SK-N-SH (cell line): ENCODE data around the gene SPA17. TPM values are rescaled to one million over a fixed set of nuclear protein-coding genes. Genes with fewer than 3 reads are reported as not detected.

Experiments
- polyA plus RNA-seq, 3 experiments: library from polyadenylated mRNA; depleted of rRNA; stranded (reverse); fragments of >200 nt; gene quantifications; 2 replicates each; pipeline ENCODE4 v1.2.3, GENCODE V29; 2012
- small RNA-seq, 7 experiments: library from RNA; depleted of rRNA; stranded (forward); fragments of <200 nt; gene quantifications; one replicate each; pipeline ENCODE3, GENCODE V24; 2012
- TF ChIP-seq, protein P1 (sequence below): IDR thresholded peaks from 2 replicates; pipeline ENCODE4 v1.6.1; 2012; ENCODE audit warnings: mild to moderate bottlenecking, low read depth, low read length, moderate library complexity

SPA17 gene
- polyA plus RNA-seq, 1 of the 3 experiments (the other 2 are of a cell fraction) = 7.7 TPM

GRCh38 chr11:124746621-124747243 lies 73.0 kb downstream of the SPA17 start (continued):
- TF ChIP-seq, protein P1, sequence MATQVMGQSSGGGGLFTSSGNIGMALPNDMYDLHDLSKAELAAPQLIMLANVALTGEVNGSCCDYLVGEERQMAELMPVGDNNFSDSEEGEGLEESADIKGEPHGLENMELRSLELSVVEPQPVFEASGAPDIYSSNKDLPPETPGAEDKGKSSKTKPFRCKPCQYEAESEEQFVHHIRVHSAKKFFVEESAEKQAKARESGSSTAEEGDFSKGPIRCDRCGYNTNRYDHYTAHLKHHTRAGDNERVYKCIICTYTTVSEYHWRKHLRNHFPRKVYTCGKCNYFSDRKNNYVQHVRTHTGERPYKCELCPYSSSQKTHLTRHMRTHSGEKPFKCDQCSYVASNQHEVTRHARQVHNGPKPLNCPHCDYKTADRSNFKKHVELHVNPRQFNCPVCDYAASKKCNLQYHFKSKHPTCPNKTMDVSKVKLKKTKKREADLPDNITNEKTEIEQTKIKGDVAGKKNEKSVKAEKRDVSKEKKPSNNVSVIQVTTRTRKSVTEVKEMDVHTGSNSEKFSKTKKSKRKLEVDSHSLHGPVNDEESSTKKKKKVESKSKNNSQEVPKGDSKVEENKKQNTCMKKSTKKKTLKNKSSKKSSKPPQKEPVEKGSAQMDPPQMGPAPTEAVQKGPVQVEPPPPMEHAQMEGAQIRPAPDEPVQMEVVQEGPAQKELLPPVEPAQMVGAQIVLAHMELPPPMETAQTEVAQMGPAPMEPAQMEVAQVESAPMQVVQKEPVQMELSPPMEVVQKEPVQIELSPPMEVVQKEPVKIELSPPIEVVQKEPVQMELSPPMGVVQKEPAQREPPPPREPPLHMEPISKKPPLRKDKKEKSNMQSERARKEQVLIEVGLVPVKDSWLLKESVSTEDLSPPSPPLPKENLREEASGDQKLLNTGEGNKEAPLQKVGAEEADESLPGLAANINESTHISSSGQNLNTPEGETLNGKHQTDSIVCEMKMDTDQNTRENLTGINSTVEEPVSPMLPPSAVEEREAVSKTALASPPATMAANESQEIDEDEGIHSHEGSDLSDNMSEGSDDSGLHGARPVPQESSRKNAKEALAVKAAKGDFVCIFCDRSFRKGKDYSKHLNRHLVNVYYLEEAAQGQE = no peak

Small RNA genes within 50 kb of the gene (small RNA-seq; reads per million reads assigned to genes)
- 0 reads per million in 7 experiments for gene RNA5SP352

Other genes with a start within 250 kb of the SPA17 start
- gene OR8B4, start 249.0 kb upstream of the SPA17 start, polyA plus RNA-seq (2012; rRNA removed) = not detected in 2 replicates
- not detected in 2 replicates for gene OR8B8, start 228.2 kb upstream of the SPA17 start, polyA plus RNA-seq (2012; rRNA removed)
- gene OR8B12, start 130.2 kb upstream of the SPA17 start, polyA plus RNA-seq (2012; rRNA removed) = not detected in 2 replicates
- gene OR8A1, start 103.9 kb upstream of the SPA17 start, polyA plus RNA-seq (2012; rRNA removed) = not detected in 2 replicates
- gene PANX3, start 62.5 kb upstream of the SPA17 start, polyA plus RNA-seq (2012; rRNA removed) = not detected in 2 replicates
- gene TBRG1, start 51.0 kb upstream of the SPA17 start, polyA plus RNA-seq (2012; rRNA removed) = 22.0 and 29.0 TPM in 2 replicates
- 27.9 and 47.0 TPM in 2 replicates for gene SIAE, start 165 bp upstream of the SPA17 start, polyA plus RNA-seq (2012; rRNA removed)
- 3.1 and 6.8 TPM in 2 replicates for gene NRGN, start 66.0 kb downstream of the SPA17 start, polyA plus RNA-seq (2012; rRNA removed)
- 0.06 TPM in 1 of 2 replicates, not detected in the other for gene VSIG2, start 78.4 kb downstream of the SPA17 start, polyA plus RNA-seq (2012; rRNA removed)
- 1.3 and 1.4 TPM in 2 replicates for gene ESAM, start 88.4 kb downstream of the SPA17 start, polyA plus RNA-seq (2012; rRNA removed)
- gene MSANTD2, start 126.5 kb downstream of the SPA17 start, polyA plus RNA-seq (2012; rRNA removed) = 6.4 and 8.5 TPM in 2 replicates
- 59.8 and 61.2 TPM in 2 replicates for gene ROBO3, start 191.5 kb downstream of the SPA17 start, polyA plus RNA-seq (2012; rRNA removed)
- gene ROBO4, start 224.0 kb downstream of the SPA17 start, polyA plus RNA-seq (2012; rRNA removed) = 0.31 and 0.95 TPM in 2 replicates
- not detected in 2 replicates for gene HEPN1, start 245.3 kb downstream of the SPA17 start, polyA plus RNA-seq (2012; rRNA removed)